ENCODE data around the gene ZNF445.
"Not testable (repeated sequence)": the region's sequence is repeated elsewhere in the genome, so short reads cannot be mapped to it uniquely, and the experiment has no call there.

The ZNF445 gene

GRCh38 chr3:44430466-44430865 is 47.0 kb downstream of the ZNF445 start:
- no peak for TF ChIP-seq POLR2A (IDR thresholded peaks at IDR 0.05; ENCODE audit: low read length)
- no peak for TF ChIP-seq GATA1 (IDR thresholded peaks at IDR 0.05; ENCODE audit: low read depth, low read length)
- no peak for DNase-seq

GRCh38 chr3:44429459-44429858 is 48.0 kb downstream of the ZNF445 start:
- TF ChIP-seq POLR2A (IDR thresholded peaks at IDR 0.05; ENCODE audit: low read length) (no peak), GATA1 (IDR thresholded peaks at IDR 0.05; ENCODE audit: low read depth, low read length) (no peak)
- DNase-seq: no peak

GRCh38 chr3:44428910-44429309 is 48.6 kb downstream of the ZNF445 start:
- TF ChIP-seq POLR2A (IDR thresholded peaks at IDR 0.05; ENCODE audit: low read length) (no peak), GATA1 (IDR thresholded peaks at IDR 0.05; ENCODE audit: low read depth, low read length) (no peak)
- DNase-seq: no peak

- TF ChIP-seq GATA1 (IDR thresholded peaks at IDR 0.05; ENCODE audit: low read depth, low read length) (no peak), POLR2A (IDR thresholded peaks at IDR 0.05; ENCODE audit: low read length) (no peak)
- no peak for DNase-seq
Observed at GRCh38 chr3:44427683-44428082, 49.8 kb downstream of the ZNF445 start.

GRCh38 chr3:44424758-44425157 is 52.7 kb downstream of the ZNF445 start:
- DNase-seq: no peak
- TF ChIP-seq POLR2A (IDR thresholded peaks at IDR 0.05; ENCODE audit: low read length) (no peak), GATA1 (IDR thresholded peaks at IDR 0.05; ENCODE audit: low read depth, low read length) (no peak)

- TF ChIP-seq POLR2A (IDR thresholded peaks at IDR 0.05; ENCODE audit: low read length) (no peak), GATA1 (IDR thresholded peaks at IDR 0.05; ENCODE audit: low read depth, low read length) (no peak)
- DNase-seq: no peak
Observed at GRCh38 chr3:44421280-44421679, 56.2 kb downstream of the ZNF445 start.

GRCh38 chr3:44420676-44421075 is 56.8 kb downstream of the ZNF445 start:
- no peak for TF ChIP-seq GATA1 (IDR thresholded peaks at IDR 0.05; ENCODE audit: low read depth, low read length)
- no peak for DNase-seq

GRCh38 chr3:44419923-44420650 is 57.4 kb downstream of the ZNF445 start:
- no peak for DNase-seq
- no peak for TF ChIP-seq POLR2A (IDR thresholded peaks at IDR 0.05; ENCODE audit: low read length)
- no peak for TF ChIP-seq GATA1 (IDR thresholded peaks at IDR 0.05; ENCODE audit: low read depth, low read length)

- no peak for DNase-seq
- TF ChIP-seq POLR2A (IDR thresholded peaks at IDR 0.05; ENCODE audit: low read length) (no peak), GATA1 (IDR thresholded peaks at IDR 0.05; ENCODE audit: low read depth, low read length) (no peak)
Observed at GRCh38 chr3:44419116-44419922, 58.2 kb downstream of the ZNF445 start.

- no peak for DNase-seq
- no peak for TF ChIP-seq POLR2A (IDR thresholded peaks at IDR 0.05; ENCODE audit: low read length)
- TF ChIP-seq GATA1 (IDR thresholded peaks at IDR 0.05; ENCODE audit: low read depth, low read length): no peak
Observed at GRCh38 chr3:44418549-44418948, 58.9 kb downstream of the ZNF445 start.

- not testable (repeated sequence) for DNase-seq
Observed at GRCh38 chr3:44418118-44418517, 59.4 kb downstream of the ZNF445 start.

- no peak for DNase-seq
- TF ChIP-seq POLR2A (IDR thresholded peaks at IDR 0.05; ENCODE audit: low read length) (no peak), GATA1 (IDR thresholded peaks at IDR 0.05; ENCODE audit: low read depth, low read length) (no peak)
Observed at GRCh38 chr3:44416031-44417030, 61.1 kb downstream of the ZNF445 start.

- no peak for DNase-seq
- TF ChIP-seq POLR2A (IDR thresholded peaks at IDR 0.05; ENCODE audit: low read length): no peak
- no peak for TF ChIP-seq GATA1 (IDR thresholded peaks at IDR 0.05; ENCODE audit: low read depth, low read length)
Observed at GRCh38 chr3:44415421-44415820, 62.0 kb downstream of the ZNF445 start.

Measured in erythroblast (primary cell).